Measurements from ENCODE around the gene KCNH8. TPM values are rescaled to one million over a fixed set of nuclear protein-coding genes. Genes with fewer than 3 reads are reported as not detected.

Gene KCNH8
- total and polyA plus RNA-seq, 10 of the 15 experiments (the other 5 are each of a cell fraction or from before 2014, with no cell fraction given) = under 0.01 to 0.18 (median 0.07) TPM; not detected in 2

DNA sequence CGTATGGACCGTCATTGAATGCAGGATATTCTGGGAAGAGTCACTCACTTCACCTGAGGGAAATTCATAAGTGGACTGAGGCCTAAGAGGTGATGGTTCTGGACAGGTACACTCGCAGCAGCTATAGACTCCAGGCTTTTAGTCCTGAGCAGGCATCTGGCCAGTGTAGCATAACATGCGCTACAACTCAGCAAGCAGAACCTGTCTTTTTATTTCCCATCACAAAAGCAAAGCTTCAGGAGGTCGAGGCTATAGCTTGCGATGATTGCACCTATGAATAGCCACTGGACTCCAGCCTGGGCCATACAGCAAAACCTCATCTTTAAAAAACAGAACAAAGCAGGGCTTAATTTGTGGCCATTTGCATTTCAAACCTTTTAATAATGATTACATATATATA, 185.8 kb downstream of the KCNH8 start:
- BruUV-seq (replicated peaks) = no TSS peak
- Histone ChIP-seq H3K79me2 (ENCODE audit: control insufficient read depth, insufficient read depth, low read length) (no peaks in the 10 kb centered on the region), H3K4me2 (ENCODE audit: control insufficient read depth, insufficient read depth) (no peak overlapping the region), H3K27me3 (replicated peaks in 1 of 2; ENCODE audit: control insufficient read depth in 2 of 2, insufficient read depth in 2 of 2, low read length in 1 of 2) (no peaks in the 10 kb centered on the region), H3K9ac (ENCODE audit: control insufficient read depth, insufficient read depth, low read length) (no peak overlapping the region), H3K27ac (ENCODE audit: control insufficient read depth, insufficient read depth) (no peak overlapping the region), H4K20me1 (ENCODE audit: control insufficient read depth, insufficient read depth) (no peaks in the 10 kb centered on the region), H3K36me3 (ENCODE audit: control insufficient read depth in 2 of 2, insufficient read depth in 2 of 2, low read length in 1 of 2) (no peaks in the 10 kb centered on the region), H3K4me1 (ENCODE audit: control insufficient read depth, insufficient read depth, low read length) (no peaks in the 10 kb centered on the region), H3K4me3 (no peak overlapping the region), H3K9me3 (replicated peaks; ENCODE audit: control insufficient read depth, insufficient read depth, low read length) (no peaks in the 10 kb centered on the region), H2AFZ (ENCODE audit: control insufficient read depth, low read depth, low read length) (no peak overlapping the region)
- in situ Hi-C loops (cut with MboI) (no loop called here), intact Hi-C loops (cut with micrococcal nuclease; ENCODE audit: unreplicated experiment) (no loop called here)
- ATAC-seq (no peak), DNase-seq (ENCODE audit: low read depth, low spot score) (no peak), FAIRE-seq (no peak)
- POLR2A ChIA-PET = no interaction called here
- CTCF ChIA-PET = no interaction called here
- TF ChIP-seq CEBPB (IDR thresholded peaks at IDR 0.05; ENCODE audit: borderline replicate concordance in 1 of 2, low read depth in 2 of 2, low read length in 2 of 2) = no peak
- no peak for TF ChIP-seq RB1 (IDR thresholded peaks at IDR 0.05; ENCODE audit: borderline replicate concordance)
- RAD21 ChIA-PET (ENCODE audit: unreplicated experiment) = interaction anchor here (1.0 kb wide), 1 partner anchor 14 kb away, joined by 3 read pairs; no protein-coding TSS in a partner anchor
- SMC1A ChIA-PET (ENCODE audit: uncharacterized antibody, unreplicated experiment) = no interaction called here
- 71% methylated on average over 6 of the region's 6 CpGs for whole genome bisulfite sequencing (ENCODE audit: insufficient coverage, insufficient replicate concordance, low lambda C conversion rate, missing lambda C conversion rate)

GRCh38 chr3:19338769-19339168, 190.5 kb downstream of the KCNH8 start:
- RAD21 ChIA-PET (ENCODE audit: unreplicated experiment) = no interaction called here
- no peak for FAIRE-seq
- H4K20me1 ChIP-seq (ENCODE audit: control insufficient read depth, insufficient read depth) = no peaks in the 10 kb centered on the region
- TF ChIP-seq NKRF (conservative IDR thresholded peaks at IDR 0.05) = no peak
- TF ChIP-seq SMAD1 (IDR thresholded peaks at IDR 0.05; ENCODE audit: low read depth, partially characterized antibody) = no peak
- TF ChIP-seq PAX8 (IDR thresholded peaks at IDR 0.05) = no peak
- TF ChIP-seq, protein P1, sequence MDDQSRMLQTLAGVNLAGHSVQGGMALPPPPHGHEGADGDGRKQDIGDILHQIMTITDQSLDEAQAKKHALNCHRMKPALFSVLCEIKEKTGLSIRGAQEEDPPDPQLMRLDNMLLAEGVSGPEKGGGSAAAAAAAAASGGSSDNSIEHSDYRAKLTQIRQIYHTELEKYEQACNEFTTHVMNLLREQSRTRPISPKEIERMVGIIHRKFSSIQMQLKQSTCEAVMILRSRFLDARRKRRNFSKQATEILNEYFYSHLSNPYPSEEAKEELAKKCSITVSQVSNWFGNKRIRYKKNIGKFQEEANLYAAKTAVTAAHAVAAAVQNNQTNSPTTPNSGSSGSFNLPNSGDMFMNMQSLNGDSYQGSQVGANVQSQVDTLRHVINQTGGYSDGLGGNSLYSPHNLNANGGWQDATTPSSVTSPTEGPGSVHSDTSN (IDR thresholded peaks at IDR 0.05; ENCODE audit: insufficient replicate concordance, low read depth, low read length) = no peak
- TF ChIP-seq CREB1 (IDR thresholded peaks at IDR 0.05; ENCODE audit: low read depth) = no peak
- TF ChIP-seq, protein P2, sequence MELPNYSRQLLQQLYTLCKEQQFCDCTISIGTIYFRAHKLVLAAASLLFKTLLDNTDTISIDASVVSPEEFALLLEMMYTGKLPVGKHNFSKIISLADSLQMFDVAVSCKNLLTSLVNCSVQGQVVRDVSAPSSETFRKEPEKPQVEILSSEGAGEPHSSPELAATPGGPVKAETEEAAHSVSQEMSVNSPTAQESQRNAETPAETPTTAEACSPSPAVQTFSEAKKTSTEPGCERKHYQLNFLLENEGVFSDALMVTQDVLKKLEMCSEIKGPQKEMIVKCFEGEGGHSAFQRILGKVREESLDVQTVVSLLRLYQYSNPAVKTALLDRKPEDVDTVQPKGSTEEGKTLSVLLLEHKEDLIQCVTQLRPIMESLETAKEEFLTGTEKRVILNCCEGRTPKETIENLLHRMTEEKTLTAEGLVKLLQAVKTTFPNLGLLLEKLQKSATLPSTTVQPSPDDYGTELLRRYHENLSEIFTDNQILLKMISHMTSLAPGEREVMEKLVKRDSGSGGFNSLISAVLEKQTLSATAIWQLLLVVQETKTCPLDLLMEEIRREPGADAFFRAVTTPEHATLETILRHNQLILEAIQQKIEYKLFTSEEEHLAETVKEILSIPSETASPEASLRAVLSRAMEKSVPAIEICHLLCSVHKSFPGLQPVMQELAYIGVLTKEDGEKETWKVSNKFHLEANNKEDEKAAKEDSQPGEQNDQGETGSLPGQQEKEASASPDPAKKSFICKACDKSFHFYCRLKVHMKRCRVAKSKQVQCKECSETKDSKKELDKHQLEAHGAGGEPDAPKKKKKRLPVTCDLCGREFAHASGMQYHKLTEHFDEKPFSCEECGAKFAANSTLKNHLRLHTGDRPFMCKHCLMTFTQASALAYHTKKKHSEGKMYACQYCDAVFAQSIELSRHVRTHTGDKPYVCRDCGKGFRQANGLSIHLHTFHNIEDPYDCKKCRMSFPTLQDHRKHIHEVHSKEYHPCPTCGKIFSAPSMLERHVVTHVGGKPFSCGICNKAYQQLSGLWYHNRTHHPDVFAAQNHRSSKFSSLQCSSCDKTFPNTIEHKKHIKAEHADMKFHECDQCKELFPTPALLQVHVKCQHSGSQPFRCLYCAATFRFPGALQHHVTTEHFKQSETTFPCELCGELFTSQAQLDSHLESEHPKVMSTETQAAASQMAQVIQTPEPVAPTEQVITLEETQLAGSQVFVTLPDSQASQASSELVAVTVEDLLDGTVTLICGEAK (IDR thresholded peaks at IDR 0.05; ENCODE audit: borderline replicate concordance) = no peak
- no peak for TF ChIP-seq RB1 (IDR thresholded peaks at IDR 0.05; ENCODE audit: borderline replicate concordance)

More at GRCh38 chr3:19338769-19339168, 190.5 kb downstream of the KCNH8 start:
- Histone ChIP-seq H3K79me2 (ENCODE audit: control insufficient read depth, insufficient read depth, low read length) (no peaks in the 10 kb centered on the region), H3K4me1 (ENCODE audit: control insufficient read depth, insufficient read depth, low read length) (no peaks in the 10 kb centered on the region), H3K9ac (ENCODE audit: control insufficient read depth, insufficient read depth, low read length) (no peak overlapping the region), H3K4me2 (ENCODE audit: control insufficient read depth, insufficient read depth) (no peak overlapping the region), H3K9me3 (replicated peaks; ENCODE audit: control insufficient read depth, insufficient read depth, low read length) (no peaks in the 10 kb centered on the region), H3K27me3 (replicated peaks in 1 of 2; ENCODE audit: control insufficient read depth in 2 of 2, insufficient read depth in 2 of 2, low read length in 1 of 2) (no peaks in the 10 kb centered on the region), H3K36me3 (ENCODE audit: control insufficient read depth in 2 of 2, insufficient read depth in 2 of 2, low read length in 1 of 2) (no peaks in the 10 kb centered on the region), H2AFZ (ENCODE audit: control insufficient read depth, low read depth, low read length) (no peak overlapping the region), H3K4me3 (no peak overlapping the region), H3K27ac (ENCODE audit: control insufficient read depth, insufficient read depth) (no peak overlapping the region)
- ChIA-PET POLR2A (no interaction called here), CTCF (no interaction called here), SMC1A (ENCODE audit: uncharacterized antibody, unreplicated experiment) (interaction anchor here (0.7 kb wide), 1 partner anchor 10 kb away, joined by 4 read pairs; no protein-coding TSS in a partner anchor)
- in situ Hi-C loops (cut with MboI) = no loop called here
- ATAC-seq (no peak), DNase-seq (ENCODE audit: low read depth, low spot score) (no peak)
- no TSS peak for BruUV-seq (replicated peaks)
- 50% methylated on average over 1 of the region's 1 CpG for WGBS (ENCODE audit: insufficient coverage, insufficient replicate concordance, low lambda C conversion rate, missing lambda C conversion rate)
- intact Hi-C loops (cut with micrococcal nuclease; ENCODE audit: unreplicated experiment) = no loop called here
